ENCODE results near the gene CALU.

Gene CALU

GRCh38 chr7:128795129-128795528 lies 56.0 kb downstream of the CALU start:
- Histone ChIP-seq H3K4me3 (ENCODE audit: low read length in 2 of 2) (no peak overlapping the region), H3K4me1 (ENCODE audit: control insufficient read depth, insufficient read depth, low read length) (peaks cover 34% of the 10 kb centered on the region), H3K27me3 (ENCODE audit: control insufficient read depth in 1 of 2, insufficient read depth in 2 of 2, low read length in 2 of 2) (no peaks in the 10 kb centered on the region), H3K27ac (ENCODE audit: low read length) (no peak overlapping the region), H3K9me3 (ENCODE audit: control insufficient read depth in 2 of 2, low read length in 2 of 2) (no peaks in the 10 kb centered on the region), H3K36me3 (ENCODE audit: control insufficient read depth in 2 of 2, insufficient read depth in 2 of 2, low read length in 2 of 2) (peaks cover 7 to 10% of the 10 kb centered on the region in 2 donors), H3K9ac (ENCODE audit: low read length in 2 of 2) (no peak overlapping the region)

GRCh38 chr7:128796327-128796726 lies 57.2 kb downstream of the CALU start:
- Histone ChIP-seq H3K27me3 (ENCODE audit: control insufficient read depth in 1 of 2, insufficient read depth in 2 of 2, low read length in 2 of 2) (no peaks in the 10 kb centered on the region), H3K4me3 (ENCODE audit: low read length in 2 of 2) (no peak overlapping the region), H3K36me3 (ENCODE audit: control insufficient read depth in 2 of 2, insufficient read depth in 2 of 2, low read length in 2 of 2) (peaks cover 12 to 15% of the 10 kb centered on the region in 2 donors), H3K27ac (ENCODE audit: low read length) (no peak overlapping the region), H3K9me3 (ENCODE audit: control insufficient read depth in 2 of 2, low read length in 2 of 2) (no peaks in the 10 kb centered on the region), H3K9ac (ENCODE audit: low read length in 2 of 2) (no peak overlapping the region), H3K4me1 (ENCODE audit: control insufficient read depth, insufficient read depth, low read length) (peaks cover 28% of the 10 kb centered on the region)

- Histone ChIP-seq H3K9me3 (ENCODE audit: control insufficient read depth in 2 of 2, low read length in 2 of 2) (no peaks in the 10 kb centered on the region), H3K36me3 (ENCODE audit: control insufficient read depth in 2 of 2, insufficient read depth in 2 of 2, low read length in 2 of 2) (peaks cover 19 to 22% of the 10 kb centered on the region in 2 donors), H3K9ac (ENCODE audit: low read length in 2 of 2) (no peak overlapping the region), H3K27me3 (ENCODE audit: control insufficient read depth in 1 of 2, insufficient read depth in 2 of 2, low read length in 2 of 2) (no peaks in the 10 kb centered on the region), H3K27ac (ENCODE audit: low read length) (no peak overlapping the region), H3K4me1 (ENCODE audit: control insufficient read depth, insufficient read depth, low read length) (peaks cover 6% of the 10 kb centered on the region), H3K4me3 (ENCODE audit: low read length in 2 of 2) (no peak overlapping the region)
These were observed 60.3 kb downstream of the CALU start for GRCh38 chr7:128799451-128799850.

GRCh38 chr7:128800567-128800966 lies 61.4 kb downstream of the CALU start:
- H3K36me3 ChIP-seq (ENCODE audit: control insufficient read depth in 2 of 2, insufficient read depth in 2 of 2, low read length in 2 of 2), result peaks cover 25 to 29% of the 10 kb centered on the region in 2 donors
- H3K4me3 ChIP-seq (ENCODE audit: low read length in 2 of 2), result no peak overlapping the region
- H3K9me3 ChIP-seq (ENCODE audit: control insufficient read depth in 2 of 2, low read length in 2 of 2), result no peaks in the 10 kb centered on the region
- no peaks in the 10 kb centered on the region for H3K4me1 ChIP-seq (ENCODE audit: control insufficient read depth, insufficient read depth, low read length)
- H3K27ac ChIP-seq (ENCODE audit: low read length), result no peak overlapping the region
- H3K27me3 ChIP-seq (ENCODE audit: control insufficient read depth in 1 of 2, insufficient read depth in 2 of 2, low read length in 2 of 2), result no peaks in the 10 kb centered on the region
- H3K9ac ChIP-seq (ENCODE audit: low read length in 2 of 2), result no peak overlapping the region

GRCh38 chr7:128801003-128801402 lies 61.8 kb downstream of the CALU start:
- H3K9me3 ChIP-seq (ENCODE audit: control insufficient read depth in 2 of 2, low read length in 2 of 2), result no peaks in the 10 kb centered on the region
- H3K27ac ChIP-seq (ENCODE audit: low read length), result no peak overlapping the region
- no peak overlapping the region for H3K9ac ChIP-seq (ENCODE audit: low read length in 2 of 2)
- H3K4me3 ChIP-seq (ENCODE audit: low read length in 2 of 2), result no peak overlapping the region
- no peaks in the 10 kb centered on the region for H3K4me1 ChIP-seq (ENCODE audit: control insufficient read depth, insufficient read depth, low read length)
- peaks cover 29 to 33% of the 10 kb centered on the region in 2 donors for H3K36me3 ChIP-seq (ENCODE audit: control insufficient read depth in 2 of 2, insufficient read depth in 2 of 2, low read length in 2 of 2)
- no peaks in the 10 kb centered on the region for H3K27me3 ChIP-seq (ENCODE audit: control insufficient read depth in 1 of 2, insufficient read depth in 2 of 2, low read length in 2 of 2)

DNA sequence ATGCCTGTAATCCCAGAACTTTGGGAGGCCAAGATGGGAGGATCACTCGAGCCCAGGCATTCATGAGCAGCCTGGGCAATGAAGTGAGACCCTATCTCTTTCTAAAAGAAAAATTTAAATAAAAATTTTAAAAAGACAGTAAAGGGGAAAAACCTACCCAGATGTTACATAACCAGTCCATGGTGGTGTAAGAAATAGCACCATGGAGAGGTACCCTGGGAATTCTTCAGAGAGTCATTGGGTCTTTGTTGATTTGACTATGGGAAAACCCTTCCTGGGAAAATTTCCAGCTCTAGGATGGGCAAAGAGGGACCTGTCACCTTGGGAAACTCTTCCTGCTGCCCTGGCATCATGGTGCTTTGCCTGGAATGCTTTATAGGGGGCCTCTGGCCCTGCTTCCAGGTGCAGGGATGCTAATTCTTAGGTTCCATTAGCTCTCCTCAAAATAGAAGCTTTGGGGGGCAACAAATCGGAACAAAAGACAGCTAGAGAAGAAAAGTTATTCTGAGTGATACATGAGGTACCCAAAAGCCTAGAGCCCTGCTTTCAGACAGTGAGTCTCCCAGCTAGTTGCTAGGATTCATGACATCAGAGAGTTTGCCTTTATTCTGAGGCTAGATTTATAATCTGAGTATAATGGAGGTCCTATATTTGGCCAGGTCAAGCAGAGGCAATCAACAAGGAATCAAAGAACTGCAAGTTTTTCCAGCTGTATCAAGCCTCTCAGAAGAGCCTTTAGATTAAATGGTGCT lies 62.7 kb downstream of the CALU start:
- Histone ChIP-seq H3K9me3 (ENCODE audit: control insufficient read depth in 2 of 2, low read length in 2 of 2) (no peaks in the 10 kb centered on the region), H3K27ac (ENCODE audit: low read length) (no peak overlapping the region), H3K4me1 (ENCODE audit: control insufficient read depth, insufficient read depth, low read length) (no peaks in the 10 kb centered on the region), H3K9ac (ENCODE audit: low read length in 2 of 2) (no peak overlapping the region), H3K36me3 (ENCODE audit: control insufficient read depth in 2 of 2, insufficient read depth in 2 of 2, low read length in 2 of 2) (peaks cover 35 to 37% of the 10 kb centered on the region in 2 donors), H3K27me3 (ENCODE audit: control insufficient read depth in 1 of 2, insufficient read depth in 2 of 2, low read length in 2 of 2) (no peaks in the 10 kb centered on the region), H3K4me3 (ENCODE audit: low read length in 2 of 2) (no peak overlapping the region)

DNA sequence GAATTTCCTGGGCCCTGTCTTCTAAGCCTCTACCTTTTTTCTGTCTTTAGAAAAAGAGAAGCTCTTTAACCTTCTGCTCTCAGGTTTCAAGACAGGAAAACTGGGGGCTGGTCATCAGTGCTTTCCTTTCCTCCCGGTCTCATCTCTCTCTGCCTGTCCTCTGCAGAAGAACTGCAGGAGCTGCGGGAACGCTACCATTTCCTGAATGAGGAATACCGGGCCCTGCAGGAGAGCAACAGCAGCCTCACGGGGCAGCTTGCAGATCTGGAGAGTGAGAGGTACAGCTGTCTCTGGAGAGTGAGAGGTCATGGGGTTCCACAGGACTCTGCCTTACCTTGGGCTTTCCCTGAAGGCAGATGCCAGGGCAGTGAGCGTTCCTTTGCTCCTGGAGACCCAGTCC lies 65.3 kb downstream of the CALU start:
- peaks cover 49 to 54% of the 10 kb centered on the region in 2 donors for H3K36me3 ChIP-seq (ENCODE audit: control insufficient read depth in 2 of 2, insufficient read depth in 2 of 2, low read length in 2 of 2)
- H3K4me3 ChIP-seq (ENCODE audit: low read length in 2 of 2), result no peak overlapping the region
- H3K9me3 ChIP-seq (ENCODE audit: control insufficient read depth in 2 of 2, low read length in 2 of 2), result no peaks in the 10 kb centered on the region
- no peaks in the 10 kb centered on the region for H3K4me1 ChIP-seq (ENCODE audit: control insufficient read depth, insufficient read depth, low read length)
- no peaks in the 10 kb centered on the region for H3K27me3 ChIP-seq (ENCODE audit: control insufficient read depth in 1 of 2, insufficient read depth in 2 of 2, low read length in 2 of 2)
- no peak overlapping the region for H3K9ac ChIP-seq (ENCODE audit: low read length in 2 of 2)
- no peak overlapping the region for H3K27ac ChIP-seq (ENCODE audit: low read length)

DNA sequence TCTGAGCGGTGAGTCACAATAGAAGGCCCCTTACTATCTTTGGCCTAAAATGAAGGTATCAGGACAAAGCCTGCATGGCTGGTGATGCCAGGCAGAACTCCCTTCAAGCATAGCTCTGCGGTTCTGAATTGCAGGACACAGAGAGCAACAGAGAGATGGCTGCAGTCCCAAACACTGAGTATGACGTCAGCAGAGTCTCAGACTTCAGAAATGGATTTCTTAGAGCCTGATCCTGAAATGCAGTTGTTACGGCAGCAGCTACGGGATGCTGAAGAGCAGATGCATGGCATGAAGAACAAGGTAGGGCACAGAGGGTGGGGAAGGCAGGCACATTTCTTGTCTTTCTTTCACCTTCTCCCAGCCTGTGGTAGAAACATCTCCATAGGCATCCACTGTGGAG lies 66.1 kb downstream of the CALU start:
- Histone ChIP-seq H3K4me3 (ENCODE audit: low read length in 2 of 2) (no peak overlapping the region), H3K9me3 (ENCODE audit: control insufficient read depth in 2 of 2, low read length in 2 of 2) (no peaks in the 10 kb centered on the region), H3K27me3 (ENCODE audit: control insufficient read depth in 1 of 2, insufficient read depth in 2 of 2, low read length in 2 of 2) (no peaks in the 10 kb centered on the region), H3K4me1 (ENCODE audit: control insufficient read depth, insufficient read depth, low read length) (no peaks in the 10 kb centered on the region), H3K9ac (ENCODE audit: low read length in 2 of 2) (no peak overlapping the region), H3K36me3 (ENCODE audit: control insufficient read depth in 2 of 2, insufficient read depth in 2 of 2, low read length in 2 of 2) (peaks cover 54 to 55% of the 10 kb centered on the region in 2 donors), H3K27ac (ENCODE audit: low read length) (no peak overlapping the region)

DNA sequence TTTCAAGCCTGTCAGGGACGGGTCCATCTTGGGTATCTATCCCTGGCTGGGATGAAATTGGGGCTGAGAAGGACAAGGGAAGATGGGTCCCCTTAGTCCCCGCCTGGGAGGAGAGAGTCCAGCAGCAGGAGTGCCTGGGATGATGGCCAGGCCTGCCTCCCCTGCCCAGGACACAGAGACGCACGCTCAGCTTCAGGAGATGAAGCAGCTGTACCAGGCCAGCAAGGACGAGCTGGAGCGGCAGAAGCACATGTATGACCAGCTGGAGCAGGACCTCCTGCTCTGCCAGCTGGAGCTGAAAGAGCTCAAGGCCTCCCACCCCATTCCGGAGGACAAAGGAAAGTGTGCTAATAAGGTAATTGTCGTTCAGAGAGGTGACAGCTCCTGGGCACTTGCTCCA lies 68.0 kb downstream of the CALU start:
- H3K9ac ChIP-seq (ENCODE audit: low read length in 2 of 2), result no peak overlapping the region
- peaks cover 53 to 58% of the 10 kb centered on the region in 2 donors for H3K36me3 ChIP-seq (ENCODE audit: control insufficient read depth in 2 of 2, insufficient read depth in 2 of 2, low read length in 2 of 2)
- no peaks in the 10 kb centered on the region for H3K9me3 ChIP-seq (ENCODE audit: control insufficient read depth in 2 of 2, low read length in 2 of 2)
- no peak overlapping the region for H3K27ac ChIP-seq (ENCODE audit: low read length)
- no peaks in the 10 kb centered on the region for H3K4me1 ChIP-seq (ENCODE audit: control insufficient read depth, insufficient read depth, low read length)
- no peaks in the 10 kb centered on the region for H3K27me3 ChIP-seq (ENCODE audit: control insufficient read depth in 1 of 2, insufficient read depth in 2 of 2, low read length in 2 of 2)
- no peak overlapping the region for H3K4me3 ChIP-seq (ENCODE audit: low read length in 2 of 2)

DNA sequence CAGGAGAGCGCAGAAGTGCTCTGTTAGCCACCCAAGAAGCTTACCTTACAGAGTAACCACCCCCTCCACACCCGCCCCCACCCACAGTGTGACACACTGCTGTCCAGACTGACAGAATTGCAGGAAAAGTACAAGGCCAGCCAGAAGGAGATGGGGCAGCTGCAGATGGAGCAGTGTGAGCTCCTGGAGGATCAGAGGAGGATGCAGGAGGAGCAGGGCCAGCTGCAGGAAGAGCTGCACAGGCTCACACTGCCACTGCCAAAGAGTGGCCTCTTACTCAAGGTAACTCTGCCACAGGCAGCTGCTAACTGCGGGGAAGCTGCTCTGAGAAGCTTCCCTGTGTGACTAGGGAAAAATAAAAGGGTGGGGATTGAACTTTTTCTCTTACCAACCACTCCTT lies 70.2 kb downstream of the CALU start:
- Histone ChIP-seq H3K4me1 (ENCODE audit: control insufficient read depth, insufficient read depth, low read length) (no peaks in the 10 kb centered on the region), H3K4me3 (ENCODE audit: low read length in 2 of 2) (no peak overlapping the region), H3K9me3 (ENCODE audit: control insufficient read depth in 2 of 2, low read length in 2 of 2) (no peaks in the 10 kb centered on the region), H3K9ac (ENCODE audit: low read length in 2 of 2) (no peak overlapping the region), H3K36me3 (ENCODE audit: control insufficient read depth in 2 of 2, insufficient read depth in 2 of 2, low read length in 2 of 2) (peaks cover 54 to 58% of the 10 kb centered on the region in 2 donors), H3K27me3 (ENCODE audit: control insufficient read depth in 1 of 2, insufficient read depth in 2 of 2, low read length in 2 of 2) (no peaks in the 10 kb centered on the region), H3K27ac (ENCODE audit: low read length) (no peak overlapping the region)

- H3K27ac ChIP-seq (ENCODE audit: low read length), result no peak overlapping the region
- H3K27me3 ChIP-seq (ENCODE audit: control insufficient read depth in 1 of 2, insufficient read depth in 2 of 2, low read length in 2 of 2), result no peaks in the 10 kb centered on the region
- no peaks in the 10 kb centered on the region for H3K4me1 ChIP-seq (ENCODE audit: control insufficient read depth, insufficient read depth, low read length)
- peaks cover 45 to 48% of the 10 kb centered on the region in 2 donors for H3K36me3 ChIP-seq (ENCODE audit: control insufficient read depth in 2 of 2, insufficient read depth in 2 of 2, low read length in 2 of 2)
- no peaks in the 10 kb centered on the region for H3K9me3 ChIP-seq (ENCODE audit: control insufficient read depth in 2 of 2, low read length in 2 of 2)
- no peak overlapping the region for H3K4me3 ChIP-seq (ENCODE audit: low read length in 2 of 2)
- H3K9ac ChIP-seq (ENCODE audit: low read length in 2 of 2), result no peak overlapping the region
These were observed 71.3 kb downstream of the CALU start for GRCh38 chr7:128810473-128810872.
